Stimulated activated CD8-positive, alpha-beta memory T cell treated with anti-CD3 and anti-CD28 coated beads, Interleukin-7, amount 100 ng/mL, for 48 hours (primary cell): ENCODE results near the gene CLSTN2.

ENCODE experiments used
- DNase-seq, 2 donors: peaks; one replicate each; pipeline ENCODE4 v3.0.0-alpha.2; 2020; ENCODE audit warnings: low read depth in 1 of 2; ENCODE audit errors: extremely low read depth in 1 of 2

CLSTN2 gene

DNA sequence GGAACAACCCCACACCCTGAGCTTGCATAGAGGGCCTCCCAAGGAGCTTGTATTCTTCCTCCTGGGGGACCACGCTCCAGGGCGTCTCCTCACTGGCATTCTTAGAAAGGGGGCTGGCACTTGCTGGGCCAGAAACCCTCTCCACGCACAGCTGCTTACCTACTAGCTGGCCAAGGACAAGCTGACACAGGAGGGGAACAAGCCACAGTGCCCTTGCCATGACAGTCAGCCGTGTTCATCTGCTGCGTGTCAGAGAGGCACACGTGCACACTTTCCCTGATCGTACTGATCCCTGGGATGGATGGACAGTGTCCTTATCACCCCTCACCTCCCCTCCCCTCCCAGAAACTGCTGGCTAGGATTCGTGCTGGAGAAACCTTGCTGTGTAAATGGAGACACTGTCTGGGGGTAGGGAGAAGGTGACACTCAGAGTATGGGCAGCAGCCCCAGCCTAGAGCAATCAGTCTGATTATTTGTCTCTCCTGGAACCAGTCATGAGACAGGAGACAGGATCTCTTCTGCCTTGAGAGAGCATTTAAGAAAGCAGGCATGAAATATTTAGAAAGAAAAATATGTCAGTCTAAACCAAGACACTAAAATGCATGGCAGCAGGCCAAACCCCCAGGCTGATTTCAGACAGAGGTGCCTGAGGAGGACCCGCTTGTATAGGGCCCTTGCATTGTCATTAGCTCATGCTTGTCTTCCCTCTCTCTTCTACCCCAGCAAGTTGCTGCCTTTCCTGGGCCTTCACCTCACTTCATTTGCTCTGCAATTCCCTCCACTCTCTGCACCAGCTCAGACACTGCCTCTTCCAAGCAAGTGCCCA lies 431.1 kb downstream of the CLSTN2 start:
- DNase-seq = no peak

- no peak for DNase-seq
These were observed 433.3 kb downstream of the CLSTN2 start for GRCh38 chr3:140368223-140368811.

DNA sequence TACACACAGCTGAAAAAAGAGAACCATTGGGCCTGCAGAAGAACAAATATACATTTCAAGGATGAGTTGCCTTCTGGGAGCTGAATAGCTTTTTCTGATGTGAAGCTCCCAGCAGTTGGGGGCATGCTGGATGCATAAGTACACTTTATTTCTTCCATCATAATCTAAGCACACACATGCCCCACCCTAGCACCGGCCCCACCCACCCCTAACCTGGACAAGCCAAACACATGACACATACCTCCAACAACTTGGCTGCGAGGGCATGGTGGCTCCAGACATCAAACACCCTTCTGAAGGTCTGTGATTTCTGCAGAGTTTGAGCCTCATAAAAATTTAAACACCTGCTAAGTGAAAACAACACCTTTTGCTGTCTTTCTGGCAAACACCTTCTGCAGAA lies 435.7 kb downstream of the CLSTN2 start:
- no peak for DNase-seq

DNA sequence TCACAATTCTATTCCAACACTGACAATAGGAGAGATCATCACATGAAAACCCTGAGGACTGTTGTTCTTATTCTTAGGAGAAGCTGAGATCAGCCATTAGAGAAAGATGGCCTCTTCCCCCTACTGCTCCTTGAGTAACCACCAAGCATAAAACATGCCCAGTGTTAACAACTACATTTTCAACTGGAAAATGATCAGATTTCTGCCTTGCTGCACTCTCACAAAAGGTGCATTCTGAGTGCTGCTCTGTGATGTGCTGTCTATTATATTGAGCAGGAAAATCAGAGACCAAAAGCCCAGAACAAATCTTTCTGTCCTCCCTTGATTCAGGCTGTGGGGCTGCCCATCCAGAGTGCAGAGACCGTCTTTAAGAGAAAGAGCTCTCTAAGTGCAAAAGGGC lies 438.2 kb downstream of the CLSTN2 start:
- no peak for DNase-seq

- no peak for DNase-seq
These were observed 440.0 kb downstream of the CLSTN2 start for GRCh38 chr3:140375002-140375401.

DNA sequence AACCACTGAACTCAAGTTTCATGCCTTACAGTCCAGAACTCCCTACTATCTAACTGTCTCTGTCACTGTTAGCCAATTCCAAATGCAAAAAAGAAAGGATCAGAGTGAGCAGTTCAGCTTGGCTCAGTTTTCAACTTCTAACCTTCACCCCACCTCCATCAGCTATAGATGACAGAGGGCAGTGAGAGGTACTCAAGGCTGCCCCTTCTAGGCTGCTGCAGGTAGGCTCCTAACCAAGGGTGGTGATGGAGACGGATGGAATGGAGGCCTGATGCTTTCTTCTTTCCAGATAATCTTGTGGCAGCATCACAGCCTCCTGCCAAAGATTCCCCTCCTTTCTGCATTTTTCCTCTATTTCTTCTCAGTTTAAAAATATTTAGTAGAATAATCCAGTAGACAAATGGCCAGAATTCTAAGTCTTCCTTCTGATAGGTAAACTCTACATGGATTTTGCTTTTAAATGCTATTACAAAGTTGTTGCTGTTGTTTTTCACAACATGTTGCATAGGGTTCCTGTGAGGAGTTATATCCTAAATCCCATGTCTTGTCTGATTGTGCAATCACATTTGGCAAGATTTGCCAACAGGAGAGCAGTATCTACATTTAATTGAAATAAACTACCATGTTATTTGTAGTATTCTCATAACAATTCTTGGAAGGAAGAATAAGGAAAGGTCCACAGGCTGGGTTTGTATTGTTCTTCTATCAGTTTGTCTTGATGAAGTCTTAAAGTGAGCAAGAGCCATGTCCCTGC lies 441.3 kb downstream of the CLSTN2 start:
- DNase-seq = no peak

DNA sequence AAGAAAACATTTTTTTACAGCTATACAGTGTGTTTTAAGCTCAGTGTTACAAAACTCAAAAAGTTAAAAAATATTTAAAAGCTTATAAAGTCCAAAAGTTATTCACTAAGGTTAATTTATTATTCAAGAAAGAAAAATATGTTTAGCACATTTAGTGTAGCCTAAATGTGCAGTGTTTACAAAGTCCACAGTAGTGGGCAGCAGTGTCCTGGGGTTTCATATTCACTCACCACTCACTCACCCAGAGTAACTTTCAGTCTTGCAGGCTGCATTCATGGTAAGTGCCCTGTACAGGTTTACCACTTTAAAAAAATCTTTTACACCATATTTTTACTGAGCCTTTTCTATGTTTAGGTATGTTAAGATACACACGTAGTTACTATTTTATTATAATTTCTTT lies 442.7 kb downstream of the CLSTN2 start:
- DNase-seq = no peak

DNA sequence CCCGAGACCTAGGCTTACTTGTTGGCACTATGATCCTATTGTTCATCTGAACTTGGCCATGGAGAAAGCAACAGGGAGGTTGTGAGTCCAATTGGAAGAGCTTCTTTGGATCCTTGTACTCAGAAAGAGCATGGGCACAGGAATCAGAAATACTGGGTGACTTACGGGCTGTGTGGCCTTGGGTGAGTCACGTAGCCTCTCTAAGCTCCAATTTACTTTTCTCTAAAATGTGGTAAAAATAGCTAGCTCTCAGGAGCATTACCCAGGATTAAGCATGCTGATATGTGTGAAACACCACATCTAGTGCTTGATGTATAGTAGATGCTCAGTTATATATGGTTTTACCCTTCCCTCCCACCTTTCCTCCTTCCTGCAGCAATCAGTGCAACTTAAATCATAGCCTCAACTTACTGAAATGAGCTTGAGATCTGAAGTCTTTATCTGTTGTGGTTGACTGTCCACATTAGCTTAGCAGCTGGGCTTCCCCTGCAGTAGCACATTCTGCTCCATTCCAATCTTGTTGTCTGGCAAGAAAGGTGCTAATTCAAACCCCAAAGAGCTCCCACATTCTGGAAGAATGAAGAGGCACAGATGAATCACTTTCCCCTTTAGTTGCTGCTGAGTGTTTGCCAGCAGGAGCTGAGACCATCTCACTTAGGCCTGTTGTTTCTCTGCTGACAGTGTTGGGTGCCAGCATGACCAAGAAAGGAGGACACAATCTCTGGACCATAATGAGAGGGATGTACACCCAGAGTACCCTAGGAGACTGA lies 443.8 kb downstream of the CLSTN2 start:
- DNase-seq = no peak

DNA sequence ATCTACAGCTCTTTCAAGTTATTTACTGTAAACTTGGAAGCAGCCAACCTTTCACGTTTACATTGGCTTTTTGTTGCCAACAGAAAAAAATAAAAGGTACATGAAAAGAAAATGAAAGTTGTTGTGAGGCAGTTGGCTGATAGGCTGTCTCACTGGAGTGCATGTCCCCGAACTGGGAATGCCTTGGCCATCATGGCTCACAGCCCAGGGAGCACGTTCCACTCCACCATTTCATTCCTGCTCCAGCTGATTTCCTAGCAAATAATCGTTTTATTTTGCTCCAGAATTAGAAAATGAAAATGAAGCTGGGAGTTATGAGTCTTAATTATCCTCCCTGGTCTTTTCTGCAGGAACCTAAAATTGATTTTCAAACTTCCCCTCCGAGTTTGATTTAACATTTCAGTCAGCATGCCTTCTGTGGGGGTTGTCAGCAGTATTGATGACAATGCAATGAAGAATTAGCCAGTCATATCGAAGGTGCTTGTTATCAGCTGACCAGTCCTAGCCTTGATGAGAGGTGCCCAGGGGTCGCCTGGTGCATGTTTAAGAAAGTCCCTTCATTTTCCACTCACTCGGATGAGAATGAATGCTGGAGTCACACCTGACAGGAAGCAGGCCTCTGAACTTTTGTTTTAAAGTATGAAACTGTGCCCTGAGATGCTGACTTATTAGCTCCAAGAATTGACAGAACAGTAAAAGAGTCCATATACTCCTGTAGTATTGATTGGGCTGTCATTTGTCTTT lies 449.2 kb downstream of the CLSTN2 start:
- no peak for DNase-seq

DNA sequence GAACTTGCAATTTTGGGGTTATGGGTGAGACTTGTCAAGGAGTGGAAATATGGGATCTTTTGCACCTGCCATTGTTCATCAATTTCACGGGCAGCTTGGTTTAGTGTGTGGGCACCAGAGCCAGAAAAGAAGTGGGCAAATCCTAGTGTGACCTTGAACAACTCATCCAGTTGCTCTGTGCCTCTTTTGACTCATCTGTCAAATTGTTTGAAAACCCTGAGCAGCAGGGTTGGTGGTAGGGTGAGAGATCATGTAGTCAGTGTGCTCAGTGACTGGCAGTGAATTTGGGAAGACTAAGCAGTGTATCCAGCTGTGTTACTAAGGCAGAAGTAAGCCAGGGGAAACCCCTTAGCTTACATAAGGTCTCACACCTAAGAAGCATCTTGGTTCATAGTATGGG lies 449.9 kb downstream of the CLSTN2 start:
- no peak for DNase-seq

DNA sequence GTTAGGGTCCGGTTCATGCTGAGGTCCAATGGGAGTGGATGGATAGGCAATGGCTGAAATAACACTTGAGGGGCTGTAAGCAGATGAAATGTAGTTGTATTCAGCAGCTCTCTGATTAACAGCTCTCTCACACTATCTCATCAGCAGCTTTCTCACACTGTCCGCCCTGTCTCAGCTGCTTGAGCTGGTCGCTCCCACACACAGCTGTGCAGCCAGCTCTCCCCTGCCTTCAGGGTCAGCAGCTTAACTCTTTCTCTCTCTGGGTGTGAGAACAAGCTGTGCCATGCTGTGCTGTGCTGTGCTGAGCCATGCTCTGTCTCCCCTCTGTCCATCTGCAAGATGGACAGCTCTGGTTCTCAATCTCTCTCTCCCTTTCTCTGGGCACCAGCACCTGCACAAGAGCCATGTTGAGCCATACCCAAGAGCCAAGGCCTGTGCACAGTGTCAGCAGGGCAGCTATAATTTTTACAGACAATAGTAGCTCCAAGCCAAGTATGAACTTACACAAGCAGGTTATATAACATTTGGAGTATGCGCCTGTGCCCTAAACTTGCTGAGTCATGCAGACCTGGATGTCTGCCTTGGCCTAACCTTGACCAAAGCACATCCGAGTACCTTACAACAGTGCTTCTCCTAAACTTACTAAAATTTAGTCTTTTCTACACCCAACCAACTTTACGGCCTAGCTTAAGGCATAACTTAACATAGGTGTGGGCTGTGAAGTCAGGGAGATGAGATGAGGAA lies 451.5 kb downstream of the CLSTN2 start:
- no peak for DNase-seq

- DNase-seq = no peak
These were observed 452.3 kb downstream of the CLSTN2 start for GRCh38 chr3:140387244-140387643.

DNA sequence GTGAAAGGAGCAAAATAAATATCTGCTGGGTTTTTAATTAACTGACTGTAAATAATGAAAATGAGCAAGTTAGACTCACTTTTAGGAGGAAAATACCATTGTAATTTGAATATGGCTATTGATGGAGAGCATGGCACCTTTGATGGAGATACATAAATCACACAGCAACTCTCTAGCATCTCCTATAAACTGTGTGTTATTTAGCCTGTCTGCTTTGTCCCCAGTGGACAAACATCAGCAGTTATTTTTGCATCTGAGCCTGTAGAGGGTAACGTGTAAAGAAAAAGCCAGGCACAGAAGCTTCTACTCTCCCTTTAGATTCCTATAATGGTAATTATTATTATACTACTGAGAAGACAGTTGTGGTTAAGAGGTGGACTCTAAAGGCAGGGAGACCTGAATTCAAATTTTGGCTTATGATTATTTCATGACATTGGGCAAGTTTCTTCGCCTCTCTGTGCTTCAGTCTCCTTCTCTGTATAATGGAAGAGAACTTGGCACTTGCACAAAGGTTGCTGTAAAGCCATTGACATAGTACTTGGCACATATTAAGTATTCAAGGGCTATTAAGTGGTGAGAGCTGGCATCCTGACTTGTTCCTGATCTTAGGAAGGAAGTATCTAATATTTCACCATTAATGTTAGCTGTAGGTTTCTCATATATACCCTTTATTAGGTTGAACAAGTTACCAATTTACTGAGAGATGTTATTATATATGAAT lies 453.4 kb downstream of the CLSTN2 start:
- no peak for DNase-seq

DNA sequence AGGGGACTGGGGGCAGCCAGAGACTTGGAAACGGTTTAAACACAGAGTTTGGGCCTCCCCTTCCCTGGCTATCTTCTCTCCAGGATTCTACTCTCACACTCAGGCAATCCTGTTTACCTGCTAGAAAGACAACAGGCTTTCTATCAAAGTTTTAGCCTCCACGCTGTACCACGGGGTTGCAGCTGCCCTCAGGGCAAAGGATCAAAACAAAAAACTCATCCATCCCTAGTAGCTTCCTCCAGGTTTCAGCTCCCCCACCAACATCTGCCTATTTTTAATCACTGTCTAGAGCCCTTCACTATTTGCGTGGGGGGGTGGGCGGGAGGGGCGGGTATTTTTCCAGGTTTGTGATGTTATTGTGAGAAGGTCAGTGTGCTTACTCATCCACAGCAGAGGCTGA lies 456.1 kb downstream of the CLSTN2 start:
- DNase-seq = no peak

GRCh38 chr3:140394488-140395133 lies 459.6 kb downstream of the CLSTN2 start:
- no peak for DNase-seq

DNA sequence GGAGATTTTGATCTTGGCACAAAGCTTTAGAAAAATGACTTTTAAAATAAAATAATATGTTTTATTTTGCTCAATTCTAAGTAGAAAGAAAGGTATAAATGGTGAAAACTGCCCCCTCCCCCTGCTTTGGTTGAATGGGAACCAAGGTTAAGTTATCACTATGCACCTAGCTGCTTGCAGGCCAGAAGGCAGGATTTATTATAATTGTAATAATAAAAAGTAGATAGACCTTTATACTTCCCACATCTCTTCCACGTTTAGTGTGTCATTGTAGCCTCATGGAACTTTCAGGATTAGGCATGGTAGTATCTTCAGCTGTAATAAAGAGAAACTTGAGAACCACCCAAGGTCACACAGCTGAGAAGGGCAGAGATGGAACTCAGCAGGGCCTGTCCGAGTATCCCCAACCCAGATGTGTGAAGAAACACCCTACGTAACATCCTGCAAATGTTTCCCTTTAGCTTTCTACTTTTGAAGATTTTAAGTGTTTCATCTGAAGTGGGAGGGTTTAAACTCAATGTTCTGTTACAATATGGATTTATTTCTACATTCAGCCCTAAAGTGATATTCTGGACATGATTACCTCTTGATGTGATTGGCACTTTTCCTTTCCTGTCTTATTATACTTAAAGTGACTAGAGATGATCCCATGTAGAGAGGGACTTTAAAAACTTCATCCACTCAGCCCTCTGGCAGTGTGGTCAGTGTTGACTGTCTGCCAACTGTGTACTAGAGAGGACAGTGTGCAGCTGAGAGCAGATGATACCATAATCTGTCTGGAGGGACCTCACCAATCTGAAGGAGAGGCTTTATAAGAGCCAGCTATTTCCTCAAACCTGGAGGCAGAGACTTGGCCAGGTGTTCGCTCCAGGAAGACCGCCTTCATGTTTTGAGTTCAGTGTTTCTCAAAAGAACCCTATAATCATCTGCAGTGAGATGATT lies 460.4 kb downstream of the CLSTN2 start:
- no peak for DNase-seq

DNA sequence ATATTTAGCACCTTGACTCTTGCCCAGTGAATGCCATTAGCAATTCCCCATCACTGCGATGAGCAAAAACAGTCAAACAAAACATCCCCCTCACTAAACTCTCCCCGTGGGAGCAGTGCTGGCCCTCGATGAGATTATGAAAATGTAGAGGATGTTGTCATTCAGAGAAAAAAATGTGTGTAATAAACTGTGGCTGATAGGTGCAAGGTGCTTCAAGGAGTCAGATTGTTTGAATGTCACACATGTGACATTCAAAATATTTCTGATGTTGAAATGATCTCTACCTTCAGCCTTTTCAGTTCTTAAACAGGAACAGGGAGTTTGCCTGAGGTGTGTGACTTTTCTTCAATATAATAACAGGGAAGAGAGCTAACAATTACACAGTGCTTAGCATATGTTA lies 461.1 kb downstream of the CLSTN2 start:
- DNase-seq = no peak

- no peak for DNase-seq
These were observed 462.9 kb downstream of the CLSTN2 start for GRCh38 chr3:140397847-140398246.
